ENCODE data around the gene COG5. TPM values are rescaled to one million over a fixed set of nuclear protein-coding genes. Genes with fewer than 3 reads are reported as not detected.

COG5 gene
- total RNA-seq, 1 experiment from 2014 or later = 29.1 TPM

DNA sequence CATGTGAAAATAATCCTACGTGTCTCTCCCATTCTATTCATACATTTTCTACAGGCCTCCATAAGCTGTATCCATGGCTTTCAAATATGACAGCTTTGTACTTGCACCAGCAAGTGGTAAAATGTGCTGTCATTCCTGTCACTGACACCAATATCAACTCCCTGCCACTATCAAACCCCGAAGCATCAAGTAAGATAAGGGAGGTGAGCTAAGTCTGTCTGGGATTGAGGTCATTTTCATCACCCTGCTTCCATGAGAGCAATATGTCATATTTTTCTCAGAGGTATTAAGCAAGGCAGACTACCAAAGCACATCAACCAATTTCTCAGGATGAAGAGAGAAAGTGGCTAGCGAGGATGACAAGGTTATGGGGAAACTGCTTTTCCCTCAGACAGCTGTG lies 82.8 kb downstream of the COG5 start:
- POLR2A ChIA-PET = no interaction called here
- CTCF ChIA-PET = no interaction called here
- DNase-seq (ENCODE audit: low read depth, low spot score) = no peak
- Histone ChIP-seq H3K27ac (ENCODE audit: low read length) (no peak overlapping the region), H3K36me3 (ENCODE audit: control insufficient read depth, insufficient read depth, low read length) (no peaks in the 10 kb centered on the region), H3K4me1 (ENCODE audit: control insufficient read depth, insufficient read depth, low read length) (no peaks in the 10 kb centered on the region), H3K4me3 (ENCODE audit: low read depth in 2 of 2, low read length in 2 of 2) (no peak overlapping the region), H3K27me3 (ENCODE audit: control insufficient read depth, insufficient read depth, low read length) (no peaks in the 10 kb centered on the region), H3K9me3 (ENCODE audit: control insufficient read depth, insufficient read depth, low read depth, low read length) (no peaks in the 10 kb centered on the region)
- in situ Hi-C loops (cut with HindIII; ENCODE audit: low pct_unique_long_range_greater_than_20kb, low sequenced_read_pairs) (no loop called here), intact Hi-C loops (cut with micrococcal nuclease; ENCODE audit: unreplicated experiment) (no loop called here)
- TF ChIP-seq POLR2AphosphoS5 (IDR thresholded peaks at IDR 0.05; ENCODE audit: low read depth, low read length) (no peak), SIN3A (IDR thresholded peaks at IDR 0.05; ENCODE audit: borderline replicate concordance, insufficient read depth, low read depth, low read length) (no peak), CTCF (IDR thresholded peaks at IDR 0.05) (no peak), TCF7L2 (IDR thresholded peaks at IDR 0.05; ENCODE audit: low read depth, low read length) (no peak)
- TF ChIP-seq, protein P1, sequence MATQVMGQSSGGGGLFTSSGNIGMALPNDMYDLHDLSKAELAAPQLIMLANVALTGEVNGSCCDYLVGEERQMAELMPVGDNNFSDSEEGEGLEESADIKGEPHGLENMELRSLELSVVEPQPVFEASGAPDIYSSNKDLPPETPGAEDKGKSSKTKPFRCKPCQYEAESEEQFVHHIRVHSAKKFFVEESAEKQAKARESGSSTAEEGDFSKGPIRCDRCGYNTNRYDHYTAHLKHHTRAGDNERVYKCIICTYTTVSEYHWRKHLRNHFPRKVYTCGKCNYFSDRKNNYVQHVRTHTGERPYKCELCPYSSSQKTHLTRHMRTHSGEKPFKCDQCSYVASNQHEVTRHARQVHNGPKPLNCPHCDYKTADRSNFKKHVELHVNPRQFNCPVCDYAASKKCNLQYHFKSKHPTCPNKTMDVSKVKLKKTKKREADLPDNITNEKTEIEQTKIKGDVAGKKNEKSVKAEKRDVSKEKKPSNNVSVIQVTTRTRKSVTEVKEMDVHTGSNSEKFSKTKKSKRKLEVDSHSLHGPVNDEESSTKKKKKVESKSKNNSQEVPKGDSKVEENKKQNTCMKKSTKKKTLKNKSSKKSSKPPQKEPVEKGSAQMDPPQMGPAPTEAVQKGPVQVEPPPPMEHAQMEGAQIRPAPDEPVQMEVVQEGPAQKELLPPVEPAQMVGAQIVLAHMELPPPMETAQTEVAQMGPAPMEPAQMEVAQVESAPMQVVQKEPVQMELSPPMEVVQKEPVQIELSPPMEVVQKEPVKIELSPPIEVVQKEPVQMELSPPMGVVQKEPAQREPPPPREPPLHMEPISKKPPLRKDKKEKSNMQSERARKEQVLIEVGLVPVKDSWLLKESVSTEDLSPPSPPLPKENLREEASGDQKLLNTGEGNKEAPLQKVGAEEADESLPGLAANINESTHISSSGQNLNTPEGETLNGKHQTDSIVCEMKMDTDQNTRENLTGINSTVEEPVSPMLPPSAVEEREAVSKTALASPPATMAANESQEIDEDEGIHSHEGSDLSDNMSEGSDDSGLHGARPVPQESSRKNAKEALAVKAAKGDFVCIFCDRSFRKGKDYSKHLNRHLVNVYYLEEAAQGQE (IDR thresholded peaks at IDR 0.05; ENCODE audit: insufficient read depth in 1 of 2, low read depth in 2 of 2, low read length in 1 of 2) = no peak
- no TSS peak for BruUV-seq (replicated peaks)
- no peak for ATAC-seq

GRCh38 chr7:107479303-107479702 lies 84.4 kb downstream of the COG5 start:
- H3K4me3 ChIP-seq (ENCODE audit: low read depth in 2 of 2, low read length in 2 of 2) = no peak overlapping the region

More at GRCh38 chr7:107479303-107479702, 84.4 kb downstream of the COG5 start:
- H3K27me3 ChIP-seq (ENCODE audit: control insufficient read depth, insufficient read depth, low read length) = no peaks in the 10 kb centered on the region
- no peak for ATAC-seq
- H3K4me1 ChIP-seq (ENCODE audit: control insufficient read depth, insufficient read depth, low read length) = no peaks in the 10 kb centered on the region
- POLR2A ChIA-PET = no interaction called here
- no peaks in the 10 kb centered on the region for H3K9me3 ChIP-seq (ENCODE audit: control insufficient read depth, insufficient read depth, low read depth, low read length)
- in situ Hi-C loops (cut with HindIII; ENCODE audit: low pct_unique_long_range_greater_than_20kb, low sequenced_read_pairs) (no loop called here), intact Hi-C loops (cut with micrococcal nuclease; ENCODE audit: unreplicated experiment) (no loop called here)
- no peaks in the 10 kb centered on the region for H3K36me3 ChIP-seq (ENCODE audit: control insufficient read depth, insufficient read depth, low read length)
- BruUV-seq (replicated peaks) = no TSS peak
- DNase-seq (ENCODE audit: low read depth, low spot score) = no peak
- CTCF ChIA-PET = no interaction called here
- H3K27ac ChIP-seq (ENCODE audit: low read length) = no peak overlapping the region
- no peak for TF ChIP-seq POLR2AphosphoS5 (IDR thresholded peaks at IDR 0.05; ENCODE audit: low read depth, low read length)
- TF ChIP-seq SIN3A (IDR thresholded peaks at IDR 0.05; ENCODE audit: borderline replicate concordance, insufficient read depth, low read depth, low read length) = no peak
- TF ChIP-seq, protein P1 (IDR thresholded peaks at IDR 0.05; ENCODE audit: insufficient read depth in 1 of 2, low read depth in 2 of 2, low read length in 1 of 2) = no peak
- no peak for TF ChIP-seq TCF7L2 (IDR thresholded peaks at IDR 0.05; ENCODE audit: low read depth, low read length)
- TF ChIP-seq CTCF (IDR thresholded peaks at IDR 0.05) = no peak
